Endometrial microvascular endothelial cells (primary cell): ENCODE measurements around the gene EGLN2. TPM values are rescaled to one million over a fixed set of nuclear protein-coding genes. Genes with fewer than 3 reads are reported as not detected.

ENCODE experiments used
- in situ Hi-C: cut with HindIII; loops from 2 replicates; pipeline ENCODE4 v1.10.0; 2017; ENCODE audit warnings: low sequenced_read_pairs, low pct_unique_long_range_greater_than_20kb; ENCODE audit errors: inconsistent ontology term
- total RNA-seq: library from RNA; depleted of rRNA; stranded (reverse); fragments of >200 nt; gene quantifications from one replicate; pipeline ENCODE4 v1.2.3, GENCODE V29; 2015; ENCODE audit errors: inconsistent ontology term

EGLN2 gene
- total RNA-seq, 1 donor from 2014 or later = 121 TPM

DNA sequence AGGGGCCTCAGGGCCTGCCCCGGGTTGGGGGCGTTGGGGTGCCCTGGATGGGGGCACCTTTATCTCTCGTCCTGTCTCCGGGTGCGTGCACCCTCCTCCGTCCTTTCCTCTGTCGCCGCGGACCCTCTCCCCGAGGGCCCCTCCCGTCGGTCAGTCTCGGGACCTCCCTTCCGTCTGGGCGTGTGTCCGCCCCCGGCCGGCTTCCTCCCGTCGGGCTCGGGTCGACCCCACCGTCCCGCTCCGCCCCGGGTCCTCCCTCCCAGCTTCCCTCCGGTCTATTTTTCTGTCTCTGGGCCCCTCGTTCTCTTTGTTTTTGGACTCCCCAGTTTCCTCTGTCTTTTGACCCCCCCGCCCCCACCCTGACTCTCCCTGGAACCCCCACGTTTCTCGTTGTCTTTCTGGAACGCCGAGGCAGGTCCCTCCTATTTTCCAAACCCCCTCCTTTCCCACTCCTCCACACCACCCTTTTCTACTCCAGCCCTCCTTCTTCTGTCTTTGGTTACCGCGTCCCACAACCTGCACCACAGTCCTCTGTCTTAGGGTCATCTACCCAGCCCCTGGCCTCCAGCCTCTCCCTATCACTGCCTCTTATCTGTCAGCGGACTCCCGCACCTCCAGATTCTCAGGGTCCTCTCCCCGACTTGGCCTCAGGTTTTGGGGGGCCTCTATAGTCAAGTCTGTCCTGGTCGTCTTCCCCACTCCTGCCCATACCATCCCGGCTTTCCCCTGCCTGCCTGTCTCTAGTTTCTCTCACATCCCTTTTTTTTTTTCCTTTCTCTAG, 757 bp downstream of the EGLN2 start:
- in situ Hi-C loops = no loop called here

DNA sequence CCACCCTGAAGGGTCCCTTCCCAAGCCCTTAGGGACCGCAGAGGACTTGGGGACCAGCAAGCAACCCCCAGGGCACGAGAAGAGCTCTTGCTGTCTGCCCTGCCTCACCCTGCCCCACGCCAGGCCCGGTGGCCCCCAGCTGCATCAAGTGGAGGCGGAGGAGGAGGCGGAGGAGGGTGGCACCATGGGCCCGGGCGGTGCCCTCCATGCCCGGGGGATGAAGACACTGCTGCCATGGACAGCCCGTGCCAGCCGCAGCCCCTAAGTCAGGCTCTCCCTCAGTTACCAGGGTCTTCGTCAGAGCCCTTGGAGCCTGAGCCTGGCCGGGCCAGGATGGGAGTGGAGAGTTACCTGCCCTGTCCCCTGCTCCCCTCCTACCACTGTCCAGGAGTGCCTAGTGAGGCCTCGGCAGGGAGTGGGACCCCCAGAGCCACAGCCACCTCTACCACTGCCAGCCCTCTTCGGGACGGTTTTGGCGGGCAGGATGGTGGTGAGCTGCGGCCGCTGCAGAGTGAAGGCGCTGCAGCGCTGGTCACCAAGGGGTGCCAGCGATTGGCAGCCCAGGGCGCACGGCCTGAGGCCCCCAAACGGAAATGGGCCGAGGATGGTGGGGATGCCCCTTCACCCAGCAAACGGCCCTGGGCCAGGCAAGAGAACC, 1.5 kb downstream of the EGLN2 start:
- in situ Hi-C loops = no loop called here

DNA sequence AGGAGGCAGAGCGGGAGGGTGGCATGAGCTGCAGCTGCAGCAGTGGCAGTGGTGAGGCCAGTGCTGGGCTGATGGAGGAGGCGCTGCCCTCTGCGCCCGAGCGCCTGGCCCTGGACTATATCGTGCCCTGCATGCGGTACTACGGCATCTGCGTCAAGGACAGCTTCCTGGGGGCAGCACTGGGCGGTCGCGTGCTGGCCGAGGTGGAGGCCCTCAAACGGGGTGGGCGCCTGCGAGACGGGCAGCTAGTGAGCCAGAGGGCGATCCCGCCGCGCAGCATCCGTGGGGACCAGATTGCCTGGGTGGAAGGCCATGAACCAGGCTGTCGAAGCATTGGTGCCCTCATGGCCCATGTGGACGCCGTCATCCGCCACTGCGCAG, 2.0 kb downstream of the EGLN2 start:
- in situ Hi-C loops = no loop called here

DNA sequence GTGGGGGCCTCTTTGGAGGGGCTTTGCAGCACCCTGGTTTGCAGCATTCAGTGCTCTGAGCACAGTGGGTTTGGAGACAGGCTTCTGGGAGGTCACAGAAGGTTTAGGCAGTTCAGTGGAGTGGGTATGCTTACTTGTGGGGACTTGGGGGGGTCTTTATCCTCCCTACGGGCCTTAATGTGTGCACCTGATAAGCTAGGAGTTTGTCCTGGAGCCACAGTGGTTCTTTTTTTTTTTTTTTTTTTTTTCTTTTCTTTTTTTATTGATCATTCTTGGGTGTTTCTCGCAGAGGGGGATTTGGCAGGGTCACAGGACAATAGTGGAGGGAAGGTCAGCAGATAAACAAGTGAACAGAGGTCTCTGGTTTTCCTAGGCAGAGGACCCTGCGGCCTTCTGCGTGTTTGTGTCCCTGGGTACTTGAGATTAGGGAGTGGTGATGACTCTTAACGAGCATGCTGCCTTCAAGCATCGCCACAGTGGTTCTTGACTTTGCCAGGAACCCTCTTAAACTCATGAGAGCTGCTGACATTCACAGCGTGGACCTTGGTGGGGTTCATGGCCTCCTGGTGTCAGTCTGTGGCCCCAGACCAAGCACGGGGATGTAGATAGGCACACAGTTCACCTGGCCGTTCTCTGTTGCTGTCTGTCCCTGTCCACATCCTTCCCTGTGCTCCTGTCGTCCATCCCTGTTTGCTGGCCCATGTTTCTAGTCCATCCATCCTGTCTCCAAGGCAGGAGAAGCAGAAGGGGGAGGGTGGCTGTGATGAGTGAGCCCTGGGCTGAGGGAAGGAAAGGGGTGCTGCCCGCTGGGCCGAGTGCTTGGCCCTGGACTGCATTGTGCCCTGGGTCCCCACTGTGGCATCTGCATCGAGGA, 2.7 kb downstream of the EGLN2 start:
- in situ Hi-C loops = no loop called here

DNA sequence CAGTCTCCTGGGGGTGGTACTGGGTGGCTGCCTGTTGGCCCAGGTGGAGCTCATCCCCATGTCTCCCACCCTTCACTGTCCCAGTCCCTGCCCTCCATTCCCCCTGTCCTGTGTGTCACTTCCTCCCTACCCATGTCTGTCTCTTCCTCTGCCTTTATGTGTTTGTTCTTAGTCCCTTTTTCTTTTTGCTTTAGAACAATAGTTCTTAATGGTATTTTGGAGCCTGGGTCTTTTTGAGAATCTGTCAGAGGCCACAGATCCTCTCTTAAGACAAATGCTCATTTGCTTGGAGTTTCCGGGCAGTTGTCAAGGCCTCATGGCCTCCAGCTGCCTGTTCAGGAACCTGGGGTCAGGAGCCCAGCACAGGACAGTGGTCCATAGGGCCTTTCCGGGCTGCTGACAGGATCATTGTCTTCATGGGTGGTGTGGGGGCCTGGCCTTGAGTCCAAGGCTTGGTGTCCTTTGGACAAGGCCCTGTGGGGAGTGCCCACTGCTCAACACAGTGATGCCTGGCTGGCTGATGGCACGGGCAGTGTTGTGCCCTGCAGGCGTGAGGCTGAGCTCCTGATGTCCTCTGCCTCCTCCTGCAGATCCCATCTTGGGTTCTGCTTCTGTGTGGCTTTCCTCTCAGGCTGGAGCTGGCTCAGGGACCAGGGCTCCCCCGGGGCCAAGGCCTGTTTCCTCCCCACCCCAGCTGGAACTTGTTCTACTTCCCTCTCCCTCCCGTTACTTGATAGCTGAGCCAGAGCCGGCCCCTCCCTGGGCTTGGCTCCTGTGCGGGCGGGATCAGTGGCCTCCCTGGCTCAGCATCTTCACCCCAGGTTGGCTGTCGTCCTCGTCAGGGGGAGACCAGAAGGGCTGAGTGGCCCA, 3.5 kb downstream of the EGLN2 start:
- in situ Hi-C loops = no loop called here

DNA sequence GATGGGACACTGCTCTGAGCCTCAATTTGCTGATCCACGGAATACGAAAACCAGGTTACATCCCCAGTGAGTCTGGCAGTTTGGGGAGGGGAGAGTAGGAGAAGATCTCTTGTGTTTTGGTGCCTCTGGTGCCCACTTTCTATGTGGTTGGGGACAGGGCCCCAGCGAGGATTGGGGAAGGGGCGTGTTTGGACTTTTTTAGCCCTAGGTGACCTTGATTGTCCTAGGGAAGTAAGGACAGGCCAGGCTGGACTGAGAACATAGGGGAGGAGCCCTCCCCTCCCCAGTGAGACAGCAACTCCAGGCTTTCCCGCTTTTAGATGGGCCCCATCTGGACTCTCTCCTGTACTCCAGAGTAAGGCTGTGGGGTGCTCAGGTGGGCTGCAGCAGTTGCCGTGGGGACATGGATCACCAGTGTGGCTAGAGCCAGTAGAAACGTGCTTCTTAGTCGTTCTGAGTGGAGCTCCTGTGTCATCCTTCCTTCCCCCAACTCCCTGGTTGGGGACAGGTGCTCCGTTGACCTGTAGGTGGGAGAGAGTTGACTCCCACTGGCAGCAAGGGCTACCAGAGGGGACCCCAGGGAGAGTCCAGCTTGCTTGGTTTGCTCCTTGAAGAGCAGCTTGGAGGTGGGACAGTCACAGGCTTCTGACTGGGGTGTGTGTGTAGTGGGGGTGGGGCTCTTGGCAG, 4.3 kb downstream of the EGLN2 start:
- in situ Hi-C loops = no loop called here

DNA sequence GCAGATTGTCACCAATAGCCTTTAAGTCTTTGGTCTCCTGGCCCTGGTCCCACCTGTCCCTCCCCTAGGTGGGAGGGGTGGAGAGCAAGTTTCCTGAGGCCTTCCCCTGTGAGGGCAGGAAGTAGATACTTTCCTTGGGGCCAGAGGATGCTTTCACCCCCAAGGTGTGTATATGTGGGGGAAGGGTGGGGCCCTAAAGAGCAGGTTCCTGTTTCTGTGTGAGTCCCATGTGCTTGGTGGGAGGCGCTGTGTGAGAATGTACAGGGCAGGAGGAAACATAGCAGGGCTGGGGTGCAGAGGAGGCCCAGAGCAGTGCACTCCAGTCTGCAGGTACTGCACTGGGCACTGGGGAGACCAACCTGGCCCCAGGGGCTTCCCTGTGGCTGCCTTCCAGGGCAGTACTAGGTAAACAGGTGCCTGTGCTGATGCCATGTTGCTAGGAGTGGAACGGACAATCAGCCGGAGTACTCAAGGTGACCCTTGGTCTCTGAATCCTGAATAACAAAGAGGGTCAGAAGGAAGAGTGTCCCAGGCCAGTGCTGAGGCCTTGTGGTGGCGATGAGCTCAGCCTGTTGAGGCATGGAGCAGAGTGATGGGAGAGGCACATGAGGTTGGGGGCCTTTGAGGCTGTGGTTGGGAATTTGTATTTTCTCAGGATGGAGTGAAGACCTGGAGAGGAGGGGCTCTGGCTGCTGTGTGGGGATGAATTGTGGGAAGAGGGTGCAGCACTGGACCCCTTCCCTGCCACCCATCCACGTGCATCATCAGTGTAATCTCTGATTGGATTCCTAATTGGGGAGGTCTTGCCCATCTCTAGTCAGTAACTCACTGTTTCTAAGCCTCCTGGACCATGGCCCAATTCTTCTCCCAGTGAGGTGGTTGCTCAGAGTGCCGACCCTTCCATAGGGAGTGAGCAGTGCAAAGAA, 5.1 kb downstream of the EGLN2 start:
- in situ Hi-C loops = no loop called here

DNA sequence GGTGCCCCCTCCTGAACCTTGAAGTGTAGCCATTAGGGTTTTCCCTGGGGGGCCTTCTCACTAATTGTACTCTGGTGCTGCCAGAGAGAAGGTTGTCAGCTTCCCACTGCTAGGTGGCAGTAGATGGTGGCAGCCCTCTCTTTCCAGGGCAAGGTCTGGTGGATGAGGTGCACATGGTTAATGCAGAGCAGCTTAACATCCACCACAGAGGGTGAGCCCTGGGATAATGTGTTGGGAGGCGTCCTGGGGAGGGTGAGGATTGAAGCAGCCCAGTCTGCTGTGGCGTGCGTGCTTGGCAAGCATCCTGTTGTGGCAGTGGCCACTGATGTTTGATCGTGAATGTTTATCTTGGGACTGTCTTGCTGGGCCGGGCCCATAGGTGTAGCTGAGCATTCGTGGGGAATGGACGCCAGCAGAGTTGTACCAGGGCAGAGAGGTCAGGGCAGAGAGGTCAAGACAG, 5.8 kb downstream of the EGLN2 start:
- in situ Hi-C loops = no loop called here

DNA sequence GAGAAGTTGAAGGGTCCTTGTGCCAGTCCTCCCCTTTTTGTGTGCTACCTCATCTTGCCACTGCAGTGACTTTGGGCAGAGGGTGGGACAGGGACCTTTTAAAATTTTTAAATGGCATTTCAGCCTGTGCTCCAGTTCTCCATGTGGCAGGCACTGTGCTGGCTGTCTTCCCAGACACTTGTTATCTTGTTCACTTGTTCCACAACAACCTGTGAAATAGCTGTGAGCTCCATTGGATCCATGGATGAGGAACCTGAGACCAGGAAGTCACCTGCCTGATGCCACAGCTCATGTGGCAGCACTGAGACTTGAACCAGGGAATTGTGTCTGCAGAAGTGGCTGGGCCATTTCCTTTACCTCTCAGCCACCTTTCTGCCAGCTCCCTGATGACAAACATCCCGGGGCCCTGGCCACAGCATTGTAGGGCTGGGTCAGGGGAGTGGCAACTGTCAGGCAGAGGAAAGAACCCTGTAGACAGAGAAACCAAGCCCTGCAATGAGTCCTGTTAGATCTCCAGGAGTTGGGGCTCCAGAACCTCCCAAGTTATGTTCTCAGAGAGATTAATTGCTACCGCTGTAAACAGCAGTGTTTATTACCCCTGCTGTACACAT, 6.4 kb downstream of the EGLN2 start:
- in situ Hi-C loops = no loop called here

DNA sequence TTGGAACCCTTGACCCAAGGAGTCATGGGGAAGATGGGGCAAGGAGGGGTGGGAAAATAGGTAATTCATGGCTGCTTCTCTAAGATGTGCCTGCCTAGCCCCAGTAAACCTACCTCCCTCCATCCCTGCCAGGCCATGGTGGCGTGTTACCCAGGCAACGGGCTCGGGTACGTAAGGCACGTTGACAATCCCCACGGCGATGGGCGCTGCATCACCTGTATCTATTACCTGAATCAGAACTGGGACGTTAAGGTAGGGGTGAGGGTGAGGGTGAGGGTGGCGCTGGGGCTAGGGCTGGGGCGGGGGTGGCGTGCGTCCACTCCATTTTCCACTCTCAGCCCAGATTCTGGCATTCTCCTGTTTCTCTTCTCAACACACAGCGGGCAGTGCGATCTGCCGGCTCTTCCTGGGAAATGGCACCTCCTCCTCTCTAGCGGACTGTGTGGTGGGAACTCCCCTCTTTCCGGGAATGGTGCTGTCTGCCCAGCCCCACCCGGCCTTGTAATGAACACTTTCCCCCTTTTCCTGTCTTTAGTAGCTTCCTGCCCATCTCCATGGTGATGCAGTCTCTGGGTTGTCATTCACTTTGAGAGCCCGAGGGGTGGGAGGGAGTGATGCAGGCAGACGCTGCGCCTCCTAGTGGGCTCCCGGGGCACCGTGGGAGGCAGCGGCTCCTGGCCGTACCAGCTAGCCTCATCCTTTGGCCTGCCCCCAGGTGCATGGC, 7.6 kb downstream of the EGLN2 start:
- in situ Hi-C loops = no loop called here

DNA sequence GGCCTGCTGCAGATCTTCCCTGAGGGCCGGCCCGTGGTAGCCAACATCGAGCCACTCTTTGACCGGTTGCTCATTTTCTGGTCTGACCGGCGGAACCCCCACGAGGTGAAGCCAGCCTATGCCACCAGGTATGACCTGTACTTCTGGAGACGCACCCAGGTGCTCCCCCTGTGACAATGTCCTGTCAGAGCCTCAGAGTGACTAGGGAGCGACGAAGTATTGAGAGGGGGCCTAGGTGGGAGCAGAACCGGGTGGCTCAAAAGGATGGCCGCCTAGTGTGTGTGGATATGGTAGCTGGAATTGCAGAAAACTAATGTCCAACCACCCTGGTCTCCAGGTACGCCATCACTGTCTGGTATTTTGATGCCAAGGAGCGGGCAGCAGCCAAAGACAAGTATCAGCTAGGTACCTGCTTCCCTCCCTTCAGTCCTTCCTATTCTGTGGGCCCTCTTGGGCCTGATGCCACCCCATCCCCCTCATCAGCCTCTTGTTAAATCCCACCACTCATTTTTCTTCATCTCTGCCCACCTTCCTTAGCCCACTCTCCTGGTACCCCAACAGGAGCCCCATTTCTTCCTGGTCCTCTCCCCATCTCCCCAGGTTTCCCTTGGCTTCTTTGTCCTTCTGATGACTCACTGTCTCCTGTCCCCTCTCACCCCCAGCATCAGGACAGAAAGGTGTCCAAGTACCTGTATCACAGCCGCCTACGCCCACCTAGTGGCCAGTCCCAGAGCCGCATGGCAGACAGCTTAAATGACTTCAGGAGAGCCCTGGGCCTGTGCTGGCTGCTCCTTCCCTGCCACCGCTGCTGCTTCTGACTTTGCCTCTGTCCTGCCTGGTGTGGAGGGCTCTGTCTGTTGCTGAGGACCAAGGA, 8.4 kb downstream of the EGLN2 start:
- in situ Hi-C loops = no loop called here

DNA sequence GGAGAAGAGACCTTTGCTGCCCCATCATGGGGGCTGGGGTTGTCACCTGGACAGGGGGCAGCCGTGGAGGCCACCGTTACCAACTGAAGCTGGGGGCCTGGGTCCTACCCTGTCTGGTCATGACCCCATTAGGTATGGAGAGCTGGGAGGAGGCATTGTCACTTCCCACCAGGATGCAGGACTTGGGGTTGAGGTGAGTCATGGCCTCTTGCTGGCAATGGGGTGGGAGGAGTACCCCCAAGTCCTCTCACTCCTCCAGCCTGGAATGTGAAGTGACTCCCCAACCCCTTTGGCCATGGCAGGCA, 9.0 kb downstream of the EGLN2 start:
- in situ Hi-C loops = no loop called here

DNA sequence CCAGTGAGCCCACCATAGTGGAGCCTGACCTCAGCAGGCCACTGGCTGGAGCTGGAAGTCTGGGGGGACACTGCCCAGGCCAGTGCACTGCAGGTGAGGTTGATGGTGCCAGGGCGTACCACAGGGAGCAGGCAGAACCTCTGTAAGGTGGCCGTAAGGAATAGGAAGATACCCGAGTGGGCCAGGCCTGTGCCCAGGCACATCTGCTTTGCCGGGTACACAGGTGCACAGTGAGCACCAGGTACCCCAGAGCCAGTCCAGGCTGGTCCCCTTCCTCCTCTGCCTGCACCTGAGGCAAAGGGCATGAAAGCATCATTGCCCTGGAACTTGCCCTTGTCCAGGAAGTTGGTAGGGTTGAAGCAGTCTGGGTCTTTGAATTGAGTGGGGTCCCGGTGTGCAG, 9.5 kb downstream of the EGLN2 start:
- in situ Hi-C loops = no loop called here

DNA sequence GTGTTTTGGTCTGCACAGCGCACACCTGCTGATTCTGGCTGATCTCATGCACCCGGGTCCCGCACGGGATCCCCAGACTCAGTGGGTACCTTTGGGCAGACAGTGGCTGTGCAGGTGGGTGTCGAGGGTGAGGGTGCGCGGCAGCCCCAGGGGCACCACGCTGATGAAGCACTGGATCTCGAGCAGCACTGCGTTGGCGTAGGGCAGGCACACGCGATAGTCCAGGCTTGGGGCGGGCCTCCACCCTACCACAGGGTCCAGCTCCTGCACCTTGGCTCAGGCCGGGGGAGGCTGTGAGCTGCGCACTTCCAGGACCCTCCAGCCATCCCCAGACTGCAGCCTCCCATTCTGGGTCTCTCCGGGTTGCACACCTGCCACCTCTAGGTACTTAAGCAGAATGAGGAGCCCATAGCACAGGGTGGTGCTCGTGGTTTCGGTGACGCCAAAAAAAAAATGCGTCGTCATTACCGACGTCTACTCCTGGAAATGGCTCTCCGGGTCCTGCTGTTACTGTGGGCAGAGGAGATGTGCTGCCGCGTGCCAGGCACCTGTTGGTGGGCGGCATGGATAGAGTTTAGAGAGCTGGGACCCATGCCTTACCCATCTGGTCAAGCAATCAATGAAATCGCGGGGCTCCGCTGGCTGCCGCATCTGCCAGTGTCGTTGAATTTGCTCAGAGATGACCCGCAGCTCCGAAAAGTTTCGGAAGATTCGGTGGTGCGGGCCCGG, 10.5 kb downstream of the EGLN2 start:
- in situ Hi-C loops = no loop called here

DNA sequence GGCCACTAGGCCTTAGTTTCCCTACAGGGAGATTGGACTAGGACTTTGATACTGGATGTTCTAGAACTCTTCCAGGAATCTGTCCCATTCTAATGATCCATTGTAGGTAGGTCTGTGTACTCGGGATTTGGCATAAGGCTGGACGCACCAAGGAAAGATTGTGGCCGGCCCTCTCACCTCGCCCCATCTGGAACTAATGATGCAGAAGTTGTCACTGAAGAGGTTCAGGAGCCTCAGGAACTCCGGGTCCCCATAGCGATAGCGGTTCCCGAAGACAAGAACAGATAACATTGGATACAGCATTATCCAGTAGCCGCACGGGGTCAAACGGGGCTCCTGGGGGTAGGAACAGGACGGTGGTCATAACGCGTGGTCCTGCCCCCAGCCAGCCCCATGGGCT, 11.2 kb downstream of the EGLN2 start:
- in situ Hi-C loops = no loop called here
